ENCODE data around the gene ZNF414. TPM values are rescaled to one million over a fixed set of nuclear protein-coding genes. Genes with fewer than 3 reads are reported as not detected.
A peak's percentile ranks its signal among the peaks of the same experiment; 100 is the strongest.

The ZNF414 gene
- total and polyA plus RNA-seq, 9 of the 15 experiments (the other 6 are each of a cell fraction or from before 2014, with no cell fraction given) = 0.03 to 27.2 (median 2.2) TPM; not detected in 2

GRCh38 chr19:8485561-8486371 is 28.2 kb downstream of the ZNF414 start:
- in situ Hi-C loops (cut with MboI) (no loop called here), intact Hi-C loops (cut with micrococcal nuclease) (no loop called here)
- Histone ChIP-seq H3K36me3 (ENCODE audit: control insufficient read depth, insufficient read depth, low read length) (peaks cover 83% of the 10 kb centered on the region), H3K27ac (ENCODE audit: extremely low read depth, low read depth, low read length) (no peak overlapping the region), H3K4me1 (replicated peaks in 1 of 2; ENCODE audit: control insufficient read depth in 2 of 2, insufficient read depth in 2 of 2, low read length in 2 of 2) (peaks cover 0 to 18% of the 10 kb centered on the region in 2 experiments; a peak in 2 of 5 replicates), H3K4me2 (ENCODE audit: insufficient read depth, low read length) (no peak overlapping the region), H3K9ac (ENCODE audit: insufficient read depth in 1 of 2, low read depth in 2 of 2, low read length in 2 of 2) (no peak overlapping the region), H3K4me3 (no peak overlapping the region), H3K27me3 (ENCODE audit: control insufficient read depth in 2 of 2, insufficient read depth in 2 of 2, low read length in 2 of 2) (no peaks in the 10 kb centered on the region), H3K9me3 (replicated peaks; ENCODE audit: control insufficient read depth, insufficient read depth, low read depth, low read length) (no peaks in the 10 kb centered on the region), H4K20me1 (replicated peaks; ENCODE audit: control insufficient read depth, insufficient read depth, low read length) (peaks cover 6% of the 10 kb centered on the region), H3K79me2 (ENCODE audit: control insufficient read depth, insufficient read depth, low read length) (peaks cover 15% of the 10 kb centered on the region), H3K9me1 (ENCODE audit: control insufficient read depth, insufficient read depth, low read length) (no peaks in the 10 kb centered on the region), H2AFZ (ENCODE audit: low read depth, low read length) (no peak overlapping the region)
- ChIA-PET POLR2A (interaction anchor here (0.6 to 2.0 kb wide), 8 partner anchors 8 to 465 kb away, joined by 3 to 10 read pairs (median 3); partner anchors contain the start of gene ZNF414), CTCF (ENCODE audit: low intra/inter-chr PET ratio) (no interaction called here)
- FAIRE-seq (no peak), ATAC-seq (no peak), DNase-seq (ENCODE audit: extremely low read depth in 1 of 4, low spot score in 3 of 4) (no peak)
- TSS peak; percentile 84 for BruUV-seq (replicated peaks)
- 97% methylated on average over 50 of the region's 62 CpGs for WGBS (ENCODE audit: insufficient coverage, low coverage, missing lambda C conversion rate)
- no peak for TF ChIP-seq LARP7 (IDR thresholded peaks at IDR 0.05)
- no peak for TF ChIP-seq HMG20B (CRISPR knock-in tag; IDR thresholded peaks at IDR 0.05)
- TF ChIP-seq, protein P1, sequence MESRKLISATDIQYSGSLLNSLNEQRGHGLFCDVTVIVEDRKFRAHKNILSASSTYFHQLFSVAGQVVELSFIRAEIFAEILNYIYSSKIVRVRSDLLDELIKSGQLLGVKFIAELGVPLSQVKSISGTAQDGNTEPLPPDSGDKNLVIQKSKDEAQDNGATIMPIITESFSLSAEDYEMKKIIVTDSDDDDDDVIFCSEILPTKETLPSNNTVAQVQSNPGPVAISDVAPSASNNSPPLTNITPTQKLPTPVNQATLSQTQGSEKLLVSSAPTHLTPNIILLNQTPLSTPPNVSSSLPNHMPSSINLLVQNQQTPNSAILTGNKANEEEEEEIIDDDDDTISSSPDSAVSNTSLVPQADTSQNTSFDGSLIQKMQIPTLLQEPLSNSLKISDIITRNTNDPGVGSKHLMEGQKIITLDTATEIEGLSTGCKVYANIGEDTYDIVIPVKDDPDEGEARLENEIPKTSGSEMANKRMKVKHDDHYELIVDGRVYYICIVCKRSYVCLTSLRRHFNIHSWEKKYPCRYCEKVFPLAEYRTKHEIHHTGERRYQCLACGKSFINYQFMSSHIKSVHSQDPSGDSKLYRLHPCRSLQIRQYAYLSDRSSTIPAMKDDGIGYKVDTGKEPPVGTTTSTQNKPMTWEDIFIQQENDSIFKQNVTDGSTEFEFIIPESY (CRISPR knock-in tag; IDR thresholded peaks at IDR 0.05) = peak; percentile 58; the same call in 1 of the 2 replicates
- TF ChIP-seq, protein P2, sequence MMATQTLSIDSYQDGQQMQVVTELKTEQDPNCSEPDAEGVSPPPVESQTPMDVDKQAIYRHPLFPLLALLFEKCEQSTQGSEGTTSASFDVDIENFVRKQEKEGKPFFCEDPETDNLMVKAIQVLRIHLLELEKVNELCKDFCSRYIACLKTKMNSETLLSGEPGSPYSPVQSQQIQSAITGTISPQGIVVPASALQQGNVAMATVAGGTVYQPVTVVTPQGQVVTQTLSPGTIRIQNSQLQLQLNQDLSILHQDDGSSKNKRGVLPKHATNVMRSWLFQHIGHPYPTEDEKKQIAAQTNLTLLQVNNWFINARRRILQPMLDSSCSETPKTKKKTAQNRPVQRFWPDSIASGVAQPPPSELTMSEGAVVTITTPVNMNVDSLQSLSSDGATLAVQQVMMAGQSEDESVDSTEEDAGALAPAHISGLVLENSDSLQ (IDR thresholded peaks at IDR 0.05) = no peak
- peak; percentile 67 for TF ChIP-seq POLR2G (IDR thresholded peaks at IDR 0.05; ENCODE audit: low read depth, low read length)
- peak; percentile 60; the same call in 1 of the 2 replicates for TF ChIP-seq HNRNPL (IDR thresholded peaks at IDR 0.05; ENCODE audit: low read depth, low read length)
- TF ChIP-seq MED1 (CRISPR knock-in tag; IDR thresholded peaks at IDR 0.05; ENCODE audit: borderline replicate concordance) = 0 out of 2 replicates have a peak, but pooled peaks have one; percentile 59
- no peak for TF ChIP-seq EWSR1 (IDR thresholded peaks at IDR 0.05; ENCODE audit: borderline replicate concordance, low read depth, partially characterized antibody)
- TF ChIP-seq SP2 (IDR thresholded peaks at IDR 0.05; ENCODE audit: extremely low read depth, low read depth, low read length, poor library complexity, severe bottlenecking) = no peak
- TF ChIP-seq, protein P3, sequence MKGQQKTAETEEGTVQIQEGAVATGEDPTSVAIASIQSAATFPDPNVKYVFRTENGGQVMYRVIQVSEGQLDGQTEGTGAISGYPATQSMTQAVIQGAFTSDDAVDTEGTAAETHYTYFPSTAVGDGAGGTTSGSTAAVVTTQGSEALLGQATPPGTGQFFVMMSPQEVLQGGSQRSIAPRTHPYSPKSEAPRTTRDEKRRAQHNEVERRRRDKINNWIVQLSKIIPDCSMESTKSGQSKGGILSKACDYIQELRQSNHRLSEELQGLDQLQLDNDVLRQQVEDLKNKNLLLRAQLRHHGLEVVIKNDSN (CRISPR knock-in tag; IDR thresholded peaks at IDR 0.05) = no peak
- TF ChIP-seq NUFIP1 (IDR thresholded peaks at IDR 0.05; ENCODE audit: partially characterized antibody) = no peak
- TF ChIP-seq SMAD2 (IDR thresholded peaks at IDR 0.05; ENCODE audit: low read depth, low read length) = no peak
- no peak for TF ChIP-seq TRIM28 (IDR thresholded peaks at IDR 0.05)
- no peak for TF ChIP-seq SREBF2 (CRISPR knock-in tag; IDR thresholded peaks at IDR 0.05)
- TF ChIP-seq LCOR (CRISPR knock-in tag; IDR thresholded peaks at IDR 0.05) = no peak
- no peak for TF ChIP-seq GTF2F1 (IDR thresholded peaks at IDR 0.05; ENCODE audit: low read depth, low read length)
- no peak for TF ChIP-seq ZNF347 (CRISPR knock-in tag; IDR thresholded peaks at IDR 0.05; ENCODE audit: low read depth)
- no peak for TF ChIP-seq ELF1 (tag; IDR thresholded peaks at IDR 0.05)
- TF ChIP-seq USF2 (CRISPR knock-in tag; IDR thresholded peaks at IDR 0.05) = no peak

Data from K562 (cell line).